ENCODE measurements around the gene KCNB1. TPM values are rescaled to one million over a fixed set of nuclear protein-coding genes. Genes with fewer than 3 reads are reported as not detected.

KCNB1 gene
- total RNA-seq, result 0.05 and 0.12 TPM in 2 replicates
- 0.26 TPM for total RNA-seq (2013)
- not detected in 2 replicates for polyA plus RNA-seq
- polyA minus RNA-seq, result not detected in 2 replicates

- no peak within 1 kb of the TSS for H2AFZ ChIP-seq (ENCODE audit: insufficient read depth, low read depth, low read length, poor library complexity, severe bottlenecking)
- Mint-ChIP-seq H3K4me1 (peaks cover 6% of the 10 kb centered on the region), H3K27me3 (peaks cover 75% of the 10 kb centered on the region), H3K27ac (no peak within 1 kb of the TSS), H3K4me3 (no peak within 1 kb of the TSS), H3K9me3 (ENCODE audit: insufficient read depth) (no peaks in the 10 kb centered on the region)
- peaks cover 0 to 20% (median 0%) of the 10 kb centered on the region in 3 donors for H3K9me3 ChIP-seq (ENCODE audit: control extremely low read depth in 1 of 3, control insufficient read depth in 2 of 3, insufficient read depth in 1 of 3, low read length in 2 of 3)
- H3K4me2 ChIP-seq (replicated peaks; ENCODE audit: low read depth, low read length, poor library complexity, severe bottlenecking), result peak within 1 kb of the TSS; percentile 74
- H3K79me2 ChIP-seq (ENCODE audit: control insufficient read depth, insufficient read depth, low read length), result no peaks in the 10 kb centered on the region
- no peak within 1 kb of the TSS for H3K9ac ChIP-seq (ENCODE audit: low read length)
- ChIA-PET POLR2A (no interaction called here), CTCF (no interaction called here)
- peaks cover 9 to 10% of the 10 kb centered on the region in 2 donors for H3K4me1 ChIP-seq (ENCODE audit: control insufficient read depth in 2 of 2, insufficient read depth in 2 of 2, low read length in 2 of 2)
- no peak for ATAC-seq (ENCODE audit: low read depth)
- H3K27me3 ChIP-seq (replicated peaks in 1 of 4; ENCODE audit: control extremely low read depth in 1 of 4, control insufficient read depth in 3 of 4, insufficient read depth in 4 of 4, low read length in 3 of 4), result peaks cover 0 to 52% (median 30%) of the 10 kb centered on the region in 4 experiments
- H3K27ac ChIP-seq (ENCODE audit: low read length in 2 of 2), result no peak within 1 kb of the TSS
- H4K20me1 ChIP-seq (ENCODE audit: control insufficient read depth, insufficient read depth, low read length, poor library complexity, severe bottlenecking), result no peaks in the 10 kb centered on the region
- DNase-seq, result peak; percentile 43
- no peak within 1 kb of the TSS for H3K4me3 ChIP-seq (ENCODE audit: control extremely low read depth in 1 of 5, extremely low read depth in 1 of 5, insufficient read depth in 1 of 5, low read depth in 2 of 5, low read length in 4 of 5)
- TF ChIP-seq CTCF (IDR thresholded peaks at IDR 0.05) (no peak), EZH2 (IDR thresholded peaks at IDR 0.05; ENCODE audit: borderline replicate concordance, insufficient read depth, low read depth, low read length, poor library complexity, severe bottlenecking) (no peak)
- no peaks in the 10 kb centered on the region for H3K36me3 ChIP-seq (replicated peaks in 1 of 2; ENCODE audit: control extremely low read depth in 1 of 2, control insufficient read depth in 1 of 2, extremely low read depth in 1 of 2, insufficient read depth in 2 of 2, low read length in 1 of 2)
- intact Hi-C loops (cut with micrococcal nuclease), result no loop called here
- WGBS (ENCODE audit: insufficient coverage), result 8% methylated on average over 31 of the region's 34 CpGs
Observed at GRCh38 chr20:49482621-49483017, at the start of gene KCNB1. KCNB1 (minus strand) TSS chr20:49482668; CDS start chr20:49482480, 188 bp downstream.

- DNase-seq (no peak), ATAC-seq (ENCODE audit: low read depth) (no peak)
- H3K79me2 ChIP-seq (ENCODE audit: control insufficient read depth, insufficient read depth, low read length), result no peaks in the 10 kb centered on the region
- no peak overlapping the region for H3K9ac ChIP-seq (ENCODE audit: low read length)
- H3K4me1 Mint-ChIP-seq, result peaks cover 2% of the 10 kb centered on the region
- no peak overlapping the region for H3K4me3 ChIP-seq (ENCODE audit: control extremely low read depth in 1 of 5, extremely low read depth in 1 of 5, insufficient read depth in 1 of 5, low read depth in 2 of 5, low read length in 4 of 5)
- H3K4me2 ChIP-seq (replicated peaks; ENCODE audit: low read depth, low read length, poor library complexity, severe bottlenecking), result no peak overlapping the region
- H2AFZ ChIP-seq (ENCODE audit: insufficient read depth, low read depth, low read length, poor library complexity, severe bottlenecking), result no peak overlapping the region
- H4K20me1 ChIP-seq (ENCODE audit: control insufficient read depth, insufficient read depth, low read length, poor library complexity, severe bottlenecking), result no peaks in the 10 kb centered on the region
- TF ChIP-seq EZH2 (IDR thresholded peaks at IDR 0.05; ENCODE audit: borderline replicate concordance, insufficient read depth, low read depth, low read length, poor library complexity, severe bottlenecking), result no peak
- no peak for TF ChIP-seq CTCF (IDR thresholded peaks at IDR 0.05)
- CTCF ChIA-PET, result interaction anchor here (0.7 to 1.1 kb wide), 2 partner anchors 10 to 556 kb away, joined by 3 read pairs; no protein-coding TSS in a partner anchor
- H3K27me3 ChIP-seq (replicated peaks in 1 of 4; ENCODE audit: control extremely low read depth in 1 of 4, control insufficient read depth in 3 of 4, insufficient read depth in 4 of 4, low read length in 3 of 4), result no peaks in the 10 kb centered on the region
- no peak overlapping the region for H3K4me3 Mint-ChIP-seq
- WGBS (ENCODE audit: insufficient coverage), result 75% methylated on average over 2 of the region's 5 CpGs
- H3K27me3 Mint-ChIP-seq, result peaks cover 16% of the 10 kb centered on the region
- POLR2A ChIA-PET, result no interaction called here
- H3K4me1 ChIP-seq (ENCODE audit: control insufficient read depth in 2 of 2, insufficient read depth in 2 of 2, low read length in 2 of 2), result peaks cover 0 to 3% of the 10 kb centered on the region in 2 donors
- peaks cover 0 to 6% (median 5%) of the 10 kb centered on the region in 3 donors for H3K9me3 ChIP-seq (ENCODE audit: control extremely low read depth in 1 of 3, control insufficient read depth in 2 of 3, insufficient read depth in 1 of 3, low read length in 2 of 3)
- H3K36me3 ChIP-seq (replicated peaks in 1 of 2; ENCODE audit: control extremely low read depth in 1 of 2, control insufficient read depth in 1 of 2, extremely low read depth in 1 of 2, insufficient read depth in 2 of 2, low read length in 1 of 2), result no peaks in the 10 kb centered on the region
- H3K27ac Mint-ChIP-seq, result no peak overlapping the region
- intact Hi-C loops (cut with micrococcal nuclease), result no loop called here
- H3K9me3 Mint-ChIP-seq (ENCODE audit: insufficient read depth), result no peaks in the 10 kb centered on the region
- no peak overlapping the region for H3K27ac ChIP-seq (ENCODE audit: low read length in 2 of 2)
Observed at GRCh38 chr20:49529470-49529869, 47.0 kb upstream of the KCNB1 start.

All from B cell (primary cell).